ENCODE results near the gene PARD3.

DNA sequence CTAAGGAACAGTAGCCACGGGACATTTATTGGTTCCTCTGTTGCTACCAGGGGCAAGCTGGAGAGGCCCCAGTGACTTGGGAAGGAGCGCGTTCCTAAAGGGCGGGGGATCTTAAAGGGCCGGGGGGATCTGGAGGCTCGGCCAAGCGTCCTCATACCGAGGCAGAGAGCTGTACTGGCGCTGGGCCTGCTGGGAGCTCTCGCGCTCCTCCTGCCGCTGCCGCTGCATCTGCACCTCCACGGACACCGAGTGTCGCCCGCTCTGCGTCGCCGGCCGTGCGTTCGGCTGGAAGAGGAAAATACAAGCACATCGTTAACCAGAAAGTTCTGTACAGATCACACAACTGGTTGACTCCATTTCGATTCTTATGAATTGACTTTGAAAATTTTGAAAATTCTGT, 695.6 kb downstream of the PARD3 start:
- TF ChIP-seq, protein P1, sequence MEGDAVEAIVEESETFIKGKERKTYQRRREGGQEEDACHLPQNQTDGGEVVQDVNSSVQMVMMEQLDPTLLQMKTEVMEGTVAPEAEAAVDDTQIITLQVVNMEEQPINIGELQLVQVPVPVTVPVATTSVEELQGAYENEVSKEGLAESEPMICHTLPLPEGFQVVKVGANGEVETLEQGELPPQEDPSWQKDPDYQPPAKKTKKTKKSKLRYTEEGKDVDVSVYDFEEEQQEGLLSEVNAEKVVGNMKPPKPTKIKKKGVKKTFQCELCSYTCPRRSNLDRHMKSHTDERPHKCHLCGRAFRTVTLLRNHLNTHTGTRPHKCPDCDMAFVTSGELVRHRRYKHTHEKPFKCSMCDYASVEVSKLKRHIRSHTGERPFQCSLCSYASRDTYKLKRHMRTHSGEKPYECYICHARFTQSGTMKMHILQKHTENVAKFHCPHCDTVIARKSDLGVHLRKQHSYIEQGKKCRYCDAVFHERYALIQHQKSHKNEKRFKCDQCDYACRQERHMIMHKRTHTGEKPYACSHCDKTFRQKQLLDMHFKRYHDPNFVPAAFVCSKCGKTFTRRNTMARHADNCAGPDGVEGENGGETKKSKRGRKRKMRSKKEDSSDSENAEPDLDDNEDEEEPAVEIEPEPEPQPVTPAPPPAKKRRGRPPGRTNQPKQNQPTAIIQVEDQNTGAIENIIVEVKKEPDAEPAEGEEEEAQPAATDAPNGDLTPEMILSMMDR (IDR thresholded peaks at IDR 0.05): no peak
- TF ChIP-seq EP300 (IDR thresholded peaks at IDR 0.05) (no peak), POLR2A (IDR thresholded peaks at IDR 0.05) (no peak)
